Measurements from ENCODE around the gene SAMD4A. TPM values are rescaled to one million over a fixed set of nuclear protein-coding genes. Genes with fewer than 3 reads are reported as not detected.

SAMD4A gene
- total and polyA plus RNA-seq, 12 donors: 14.0 to 284 (median 191) TPM

- no peak overlapping the region for H3K4me3 ChIP-seq
- H3K4me1 ChIP-seq: peaks cover 13 to 87% (median 57%) of the 10 kb centered on the region in 9 donors
- DNase-seq (no peak), ATAC-seq (no peak)
- H3K36me3 ChIP-seq: no peaks in the 10 kb centered on the region
- H3K9me3 ChIP-seq: no peaks in the 10 kb centered on the region
- WGBS, 2 donors: 93 to 97% methylated on average over 3 of the region's 3 CpGs
- peak overlapping the region in 1 of 10 donors; percentile 12 for H3K27ac ChIP-seq
- intact Hi-C loops (cut with DNase I): no loop called here
- H3K27me3 ChIP-seq: no peaks in the 10 kb centered on the region
- TF ChIP-seq CTCF (IDR thresholded peaks at IDR 0.05): no peak
These were observed 149.9 kb downstream of the SAMD4A start for GRCh38 chr14:54716862-54717261.

GRCh38 chr14:54718046-54718445 lies 151.1 kb downstream of the SAMD4A start:
- Histone ChIP-seq H3K4me1 (peaks cover 4 to 87% (median 53%) of the 10 kb centered on the region in 9 donors), H3K36me3 (no peaks in the 10 kb centered on the region), H3K9me3 (no peaks in the 10 kb centered on the region), H3K27me3 (no peaks in the 10 kb centered on the region), H3K27ac (peak overlapping the region in 8 of 10 donors; percentile 8 to 61 (median 38)), H3K4me3 (no peak overlapping the region)
- DNase-seq: no peak
- WGBS, 2 donors: 43 to 59% methylated on average over 3 of the region's 3 CpGs
- no peak for TF ChIP-seq CTCF (IDR thresholded peaks at IDR 0.05)
- intact Hi-C loops (cut with DNase I): no loop called here
- ATAC-seq: no peak

GRCh38 chr14:54719406-54719805 lies 152.5 kb downstream of the SAMD4A start:
- peaks cover 0 to 80% (median 39%) of the 10 kb centered on the region in 9 donors for H3K4me1 ChIP-seq
- no peak for DNase-seq
- H3K27ac ChIP-seq: peak overlapping the region in 3 of 10 donors; percentile 13 to 61 (median 37)
- no peak for ATAC-seq
- no peaks in the 10 kb centered on the region for H3K27me3 ChIP-seq
- no peaks in the 10 kb centered on the region for H3K9me3 ChIP-seq
- no peak for TF ChIP-seq CTCF (IDR thresholded peaks at IDR 0.05)
- intact Hi-C loops (cut with DNase I): no loop called here
- 91 to 94% methylated on average over 4 of the region's 4 CpGs for WGBS, 2 donors
- H3K4me3 ChIP-seq: no peak overlapping the region
- H3K36me3 ChIP-seq: no peaks in the 10 kb centered on the region

- peak in 8 of 9 donors; percentile 21 to 73 (median 55) for TF ChIP-seq CTCF (IDR thresholded peaks at IDR 0.05)
- peak in 6 of 8 donors; percentile 57 to 84 (median 74) for ATAC-seq
- WGBS, 2 donors: 33 to 35% methylated on average over 4 of the region's 4 CpGs
- no peak overlapping the region for H3K4me3 ChIP-seq
- H3K4me1 ChIP-seq: peaks cover 0 to 51% (median 34%) of the 10 kb centered on the region in 9 donors
- intact Hi-C loops (cut with DNase I): loop anchor here in 1 of 10 donors (5.0 kb wide), 1 partner anchor 44 kb away; no protein-coding TSS in a partner anchor
- H3K9me3 ChIP-seq: no peaks in the 10 kb centered on the region
- no peaks in the 10 kb centered on the region for H3K27me3 ChIP-seq
- no peaks in the 10 kb centered on the region for H3K36me3 ChIP-seq
- H3K27ac ChIP-seq: no peak overlapping the region
- no peak for DNase-seq
These were observed 156.0 kb downstream of the SAMD4A start for GRCh38 chr14:54722791-54723432.

Measured in heart right ventricle (tissue), 16 donors.